H54 (cell line): Measurements from ENCODE around the gene FPR2.
"Not testable (repeated sequence)": the region's sequence is repeated elsewhere in the genome, so short reads cannot be mapped to it uniquely, and the experiment has no call there.

Source experiments
- DNase-seq: peaks from one replicate; pipeline ENCODE4 v3.0.0; 2011; ENCODE audit warnings: low spot score, mixed read lengths; ENCODE audit not compliant: insufficient read length
- FAIRE-seq: peaks from 3 replicates; lab custom pipeline; 2011; peaks lifted over from hg19 to GRCh38; lab: Jason Lieb, UNC
- POLR2A ChIP-seq: IDR thresholded peaks from 2 replicates; pipeline ENCODE4 v1.6.1; 2011; ENCODE audit warnings: low read depth, mild to moderate bottlenecking, low read length

FPR2 gene

DNA sequence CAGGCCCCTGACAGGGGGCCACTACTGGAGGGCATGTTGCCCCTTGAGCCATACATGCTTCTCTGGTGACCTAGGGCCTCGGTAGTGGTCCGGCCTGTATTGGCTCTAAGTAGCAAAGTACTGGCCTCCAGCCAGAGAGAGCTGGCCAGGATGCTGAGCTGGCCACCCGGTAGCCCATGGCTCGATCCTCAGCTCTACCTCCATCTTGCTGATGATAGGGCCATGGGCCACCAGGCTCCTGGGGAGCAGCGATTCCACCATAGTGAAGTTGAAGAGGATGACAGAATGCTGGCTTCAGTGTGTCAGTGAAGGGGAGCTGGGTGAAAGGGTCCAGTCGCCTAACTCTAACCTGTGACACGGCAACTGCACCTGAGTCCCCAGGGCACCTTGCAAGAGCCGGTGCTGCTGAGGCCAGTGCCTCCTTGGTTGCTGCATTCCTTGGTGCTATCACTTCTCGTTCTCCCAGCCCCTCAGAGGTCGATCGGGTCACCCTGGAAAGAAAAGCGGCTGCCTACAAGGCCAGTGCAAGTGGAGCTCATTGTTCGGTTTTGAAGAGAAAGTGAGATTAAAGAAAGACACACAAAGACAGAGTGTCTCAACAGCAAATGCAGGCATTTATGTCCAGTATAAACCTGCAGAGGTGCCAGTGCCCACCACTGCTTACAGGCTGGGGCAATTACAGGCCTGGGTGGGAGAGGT is 38.9 kb downstream of the FPR2 start:
- no peak for DNase-seq
- TF ChIP-seq POLR2A = no peak
- no peak for FAIRE-seq

DNA sequence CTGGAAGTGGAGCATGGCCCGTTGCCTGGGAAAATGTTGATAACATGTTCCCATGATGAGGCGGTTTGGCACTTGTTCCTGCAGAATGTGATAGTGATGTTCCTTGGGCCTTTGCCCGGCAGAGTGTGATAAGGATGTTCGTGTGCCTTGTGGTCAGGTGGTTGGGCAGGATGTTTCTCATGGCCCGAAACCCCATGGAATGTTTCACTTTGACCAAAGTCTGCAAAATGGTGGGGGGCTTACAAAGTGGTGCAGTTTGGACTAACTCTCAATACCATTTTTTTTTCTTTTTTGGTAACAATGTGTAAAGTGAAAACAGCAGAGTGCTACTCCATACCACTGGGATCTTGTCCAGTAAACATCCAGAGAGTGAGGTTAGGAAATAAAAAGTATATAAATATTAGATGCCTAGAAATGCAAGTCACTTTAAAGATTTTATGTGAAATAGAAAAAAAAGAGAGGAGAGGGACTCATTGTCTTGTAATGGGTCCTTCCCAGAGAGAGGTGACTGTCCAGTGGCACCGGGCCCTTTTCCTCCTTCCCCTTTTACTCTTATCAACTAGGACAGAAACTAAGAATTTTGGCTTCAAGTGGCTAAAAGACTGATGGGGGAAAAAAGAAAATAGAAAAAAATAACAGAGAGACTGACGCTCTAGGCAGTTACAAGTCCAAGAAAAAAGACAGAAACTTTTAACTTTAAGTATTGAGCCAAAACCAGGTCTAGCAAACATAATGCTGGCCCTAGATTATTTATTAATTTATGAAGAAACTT is 39.7 kb downstream of the FPR2 start:
- TF ChIP-seq POLR2A = no peak
- FAIRE-seq = no peak
- no peak for DNase-seq

DNA sequence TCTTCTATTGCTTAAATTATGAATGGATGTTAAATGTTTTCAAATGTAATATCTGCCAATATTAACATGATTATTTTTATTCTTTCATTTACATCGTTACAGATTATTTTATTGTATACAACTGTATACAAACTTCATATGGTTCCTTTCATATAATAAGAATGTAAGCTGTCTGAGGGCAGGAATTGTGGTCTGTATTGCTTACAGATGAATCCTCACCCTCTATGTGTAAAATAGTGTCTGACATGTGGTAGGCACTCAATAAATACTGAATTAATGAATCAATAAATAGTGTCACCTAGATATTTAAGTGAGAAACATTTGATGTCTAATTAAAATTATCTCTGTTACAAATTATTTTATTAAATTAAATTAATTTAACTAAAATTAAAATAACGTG is 41.8 kb downstream of the FPR2 start:
- no peak for TF ChIP-seq POLR2A
- no peak for FAIRE-seq
- DNase-seq = no peak

DNA sequence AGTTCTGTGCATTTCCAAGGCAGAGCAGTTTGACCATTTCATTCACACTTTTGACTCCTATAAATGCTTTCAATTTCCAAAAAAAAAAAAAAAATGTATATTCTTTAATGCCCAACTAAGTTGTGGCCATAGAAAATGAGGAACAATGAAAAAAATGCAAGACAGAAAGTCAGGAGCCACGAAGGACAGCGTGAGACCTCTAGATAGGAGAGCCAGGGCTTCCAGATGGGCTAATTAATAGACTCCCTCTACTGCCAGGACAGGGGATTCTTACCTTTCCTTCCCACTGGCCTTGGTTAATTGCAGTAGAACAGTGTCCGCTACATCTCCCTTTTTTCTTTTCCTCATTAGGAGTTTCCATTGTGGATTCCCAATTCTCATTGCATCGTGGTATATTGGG is 42.5 kb downstream of the FPR2 start:
- DNase-seq (no peak), FAIRE-seq (no peak)
- TF ChIP-seq POLR2A = no peak

DNA sequence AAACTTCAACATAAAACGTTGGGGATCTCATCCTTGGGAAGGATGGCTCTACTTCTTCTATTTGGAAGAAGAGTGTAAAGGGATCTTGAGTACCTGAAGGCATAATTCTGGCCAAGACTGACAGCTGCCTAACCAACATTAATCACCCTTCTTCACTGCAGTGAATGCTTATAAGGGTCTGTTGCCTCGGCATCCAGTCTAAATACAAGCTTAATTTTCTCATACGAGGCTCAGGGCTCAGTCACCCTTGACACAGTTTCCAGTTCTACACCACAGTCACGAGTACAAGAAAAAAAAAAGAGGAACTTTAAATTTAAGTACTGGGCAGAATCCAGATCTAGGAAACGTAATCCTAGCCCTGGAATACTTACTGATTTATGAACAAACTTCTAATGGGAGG is 43.0 kb downstream of the FPR2 start:
- FAIRE-seq = no peak
- TF ChIP-seq POLR2A = no peak
- DNase-seq = no peak

DNA sequence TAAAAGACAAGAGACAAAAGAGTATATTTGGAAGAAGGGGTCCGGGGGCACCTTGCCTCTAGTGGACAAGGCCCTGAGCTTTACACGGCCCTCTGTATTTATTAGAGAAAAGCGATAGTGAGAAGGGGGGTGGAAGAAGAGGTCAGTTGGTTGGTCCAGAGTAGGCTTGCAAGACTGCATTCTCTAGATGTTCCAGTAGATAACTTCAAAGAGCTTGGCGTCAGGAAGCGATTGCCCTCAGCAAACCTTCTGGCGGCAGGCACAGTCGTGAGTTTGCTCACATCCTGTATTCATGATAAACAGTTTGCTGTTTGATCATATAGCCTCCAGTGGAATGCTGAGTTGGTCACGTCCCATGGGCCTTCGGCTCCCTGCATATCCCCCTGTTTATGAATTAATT is 43.8 kb downstream of the FPR2 start:
- not testable (repeated sequence) for FAIRE-seq, DNase-seq

DNA sequence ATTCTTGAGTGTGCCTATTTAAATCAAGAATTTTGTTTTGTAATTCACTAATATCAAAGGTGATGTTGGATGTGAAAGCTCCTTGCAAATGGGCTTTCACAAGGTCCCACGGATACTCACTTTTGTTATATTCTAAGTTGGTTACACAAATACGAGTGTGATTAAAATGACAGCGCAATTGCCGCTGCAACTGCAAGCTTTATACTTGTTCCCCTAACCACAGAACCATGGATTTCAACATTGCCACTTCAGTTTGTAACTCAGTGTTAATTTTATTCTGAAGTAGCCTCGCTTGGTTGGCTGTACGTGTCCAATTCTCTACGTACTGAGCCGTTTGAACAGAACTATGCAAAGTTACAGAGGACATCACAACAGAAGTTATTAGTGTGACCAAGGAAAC is 44.4 kb downstream of the FPR2 start:
- FAIRE-seq = not testable (repeated sequence)

DNA sequence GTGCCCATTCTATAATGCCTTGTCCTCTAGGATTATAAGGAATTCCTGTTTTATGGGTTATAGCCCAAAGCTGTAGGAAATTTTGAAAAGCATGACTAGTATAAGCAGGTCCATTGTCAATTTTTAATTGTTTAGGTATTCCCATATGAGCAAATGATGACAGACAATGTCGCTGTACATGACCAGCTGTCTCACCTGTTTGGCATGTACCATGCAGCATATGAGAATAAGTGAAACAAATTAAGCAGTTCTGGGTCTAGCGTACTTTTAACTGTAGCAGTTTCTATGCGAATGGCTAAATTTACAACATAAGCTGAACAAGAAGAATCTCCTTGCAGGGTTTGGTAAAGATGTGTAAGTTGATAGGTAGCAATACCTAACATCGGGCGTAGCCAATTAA is 45.6 kb downstream of the FPR2 start:
- FAIRE-seq, DNase-seq: not testable (repeated sequence)

More for the DNA sequence above, 44.4 kb downstream of the FPR2 start:
- not testable (repeated sequence) for DNase-seq

DNA sequence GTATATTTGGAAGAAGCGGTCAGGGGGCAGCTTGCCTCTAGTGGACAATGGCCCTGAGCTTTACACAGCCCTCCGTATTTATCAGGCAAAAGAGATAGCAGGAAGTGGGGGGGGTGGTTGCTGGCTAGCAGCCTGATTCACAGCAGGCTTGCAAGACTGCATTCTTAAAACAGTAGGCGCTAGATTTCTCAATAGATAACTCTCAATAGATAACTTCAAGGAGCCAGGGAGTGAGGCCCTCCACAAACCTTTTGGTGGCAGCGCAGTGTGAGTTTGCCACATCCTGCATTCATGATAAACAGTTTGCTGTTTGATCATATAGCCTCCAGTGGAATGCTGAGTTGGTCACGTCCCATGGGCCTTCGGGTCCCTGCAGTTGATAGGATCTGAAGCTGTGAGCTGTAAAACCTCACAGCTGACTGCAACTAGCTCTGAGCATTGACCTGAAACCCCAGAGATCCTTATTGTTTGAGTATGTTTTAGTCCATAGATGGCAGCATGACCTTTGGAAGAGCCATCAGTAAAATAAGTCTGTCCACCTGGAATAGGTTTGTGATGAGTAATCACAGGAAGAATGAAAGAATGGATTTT is 46.2 kb downstream of the FPR2 start:
- DNase-seq (no peak), FAIRE-seq (no peak)
- TF ChIP-seq POLR2A = no peak

DNA sequence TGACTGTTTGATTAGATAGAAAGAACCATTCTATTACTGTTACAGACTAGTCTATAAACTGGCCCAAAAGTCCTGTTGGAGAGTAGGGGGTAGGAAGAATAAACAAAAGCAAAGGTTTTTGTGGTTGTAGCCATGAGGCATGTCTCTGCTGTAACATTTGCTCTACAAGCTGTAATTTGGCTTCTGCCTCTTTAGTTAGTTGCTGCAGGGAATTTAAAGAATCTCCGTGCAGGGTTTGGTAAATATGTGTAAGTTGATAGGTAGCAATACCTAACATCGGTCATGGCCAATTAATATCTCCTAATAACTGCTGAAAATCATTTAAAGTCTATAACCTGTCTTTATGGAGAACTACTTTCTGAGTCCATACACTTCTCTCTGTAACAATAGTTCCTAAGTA is 46.9 kb downstream of the FPR2 start:
- FAIRE-seq = no peak
- no peak for TF ChIP-seq POLR2A
- DNase-seq = no peak

DNA sequence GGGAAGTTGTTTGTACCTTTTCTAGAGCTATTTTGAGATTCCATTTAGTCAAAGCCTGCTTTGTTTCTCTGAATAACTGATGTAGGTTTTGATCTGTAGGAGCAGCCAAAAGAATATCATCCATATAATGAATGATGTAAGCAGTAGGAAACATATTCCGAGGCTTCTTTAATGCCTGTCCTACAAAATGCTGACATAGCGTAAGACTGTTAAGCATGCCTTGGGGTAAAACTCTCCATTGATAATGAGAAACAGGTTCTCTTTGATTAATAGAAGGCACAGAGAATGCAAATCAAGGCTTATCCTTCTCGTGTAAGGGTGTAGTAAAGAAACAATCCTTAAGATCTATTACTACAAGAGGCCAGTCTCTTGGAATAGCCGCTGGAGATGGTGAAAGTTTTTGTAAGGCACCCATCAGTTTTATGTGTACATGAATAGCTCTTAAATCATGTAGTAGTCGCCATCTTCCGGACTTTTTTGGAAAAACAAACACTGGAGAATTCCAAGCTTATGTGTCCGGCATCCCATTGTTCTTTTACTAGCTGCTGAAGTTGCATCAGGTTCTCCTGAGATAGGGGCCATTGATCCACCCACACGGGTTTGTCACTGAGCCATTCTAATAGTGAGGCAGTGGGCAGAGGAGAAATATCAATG is 47.5 kb downstream of the FPR2 start:
- no peak for TF ChIP-seq POLR2A
- DNase-seq (no peak), FAIRE-seq (no peak)

DNA sequence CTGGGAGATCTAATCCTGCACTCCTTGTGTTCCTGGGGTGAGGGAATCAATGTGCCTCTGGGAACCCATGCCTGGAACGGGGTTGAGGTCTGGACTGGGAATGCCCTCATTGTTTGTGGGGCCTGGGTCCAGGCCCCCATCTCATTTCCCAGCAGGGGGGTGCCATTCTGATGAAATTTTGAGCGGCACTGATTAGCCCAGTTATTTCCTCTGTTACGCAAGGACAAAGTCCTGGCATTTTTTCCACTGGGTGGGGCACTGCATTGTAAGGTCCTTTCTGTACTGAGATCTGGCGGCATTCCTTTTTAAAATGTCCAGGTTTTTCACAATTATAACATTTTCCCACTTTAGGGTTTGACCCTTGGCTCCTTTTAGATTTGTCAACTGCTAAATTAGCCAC is 48.8 kb downstream of the FPR2 start:
- DNase-seq (no peak), FAIRE-seq (no peak)
- TF ChIP-seq POLR2A = no peak

DNA sequence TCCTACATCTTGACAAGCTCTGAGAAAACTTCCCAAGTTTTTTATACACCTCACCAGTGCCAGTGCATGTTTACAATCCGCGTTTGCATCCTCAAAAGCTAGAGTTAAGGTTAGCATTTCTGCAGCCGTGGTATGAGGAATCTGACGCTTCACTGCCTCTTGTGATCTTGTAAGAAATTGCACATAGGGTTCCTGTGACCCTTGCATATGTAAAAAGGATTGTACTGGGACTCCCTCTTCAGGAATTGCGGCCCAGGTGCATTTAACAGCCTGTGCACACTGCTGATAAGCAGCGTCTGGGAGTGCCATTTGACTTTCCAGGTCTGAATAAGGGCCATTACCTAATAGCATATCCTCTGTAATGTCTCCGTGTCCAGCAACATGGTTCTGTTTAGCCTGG is 49.2 kb downstream of the FPR2 start:
- no peak for FAIRE-seq
- no peak for DNase-seq
- no peak for TF ChIP-seq POLR2A

DNA sequence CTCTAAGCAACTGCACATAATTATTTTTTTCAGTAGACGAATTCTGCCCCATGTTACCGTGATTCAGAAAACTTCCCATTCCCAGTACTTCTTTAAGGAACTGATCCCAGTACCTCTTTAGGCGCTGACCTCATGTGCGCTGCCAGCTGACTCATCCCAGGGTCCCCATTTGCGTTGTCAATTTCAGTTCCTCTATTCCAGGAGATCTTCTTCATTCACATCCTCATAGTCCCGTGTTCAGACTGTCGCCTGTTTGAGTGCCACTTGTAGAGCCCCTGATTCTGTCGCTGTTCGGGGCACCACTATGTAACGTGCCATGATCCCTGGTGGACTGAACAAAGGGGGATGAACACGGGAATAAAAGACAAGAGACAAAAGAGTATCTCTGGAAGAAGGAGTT is 50.4 kb downstream of the FPR2 start:
- TF ChIP-seq POLR2A = no peak
- DNase-seq (no peak), FAIRE-seq (no peak)
